Prostate gland (tissue), 2 donors: ENCODE results near the gene NPAT.

Source experiments
- CTCF ChIP-seq, 4 experiments: fragments of 200-600 bp in 2 of 4; fragments of 450-650 bp in 2 of 4; sonication (generic) in 2 of 4; IDR thresholded peaks; 1 replicate in 3 of 4; 2 replicates in 1 of 4; pipeline ENCODE4 v1.5.1; 2016 to 2019; ENCODE audit warnings: antibody characterized with exemption in 4 of 4, mild to moderate bottlenecking in 2 of 4, moderate library complexity in 2 of 4
- POLR2A ChIP-seq: fragments of 450-650 bp; IDR thresholded peaks from one replicate; pipeline ENCODE4 v1.6.1; 2016; ENCODE audit warnings: antibody characterized with exemption, mild to moderate bottlenecking

- TF ChIP-seq CTCF (IDR thresholded peaks at IDR 0.05) (no peak), POLR2A (no peak)
These were observed 1.1 kb downstream of the NPAT start for GRCh38 chr11:108221371-108221770.
